Pancreas (tissue), 10 donors: ENCODE data around the gene SND1. TPM values are rescaled to one million over a fixed set of nuclear protein-coding genes. Genes with fewer than 3 reads are reported as not detected.

Source experiments
- ATAC-seq, 4 donors: fragments of 200-7000 bp; cut with Tn5 transposase; one replicate each; pipeline versions ENCODE4 v1.8.0 to v1.9.1; 2020; ENCODE audit warnings: mild to moderate bottlenecking in 4 of 4, moderate library complexity in 4 of 4
- DNase-seq, 6 donors: peaks; one replicate each; pipeline ENCODE4 v3.0.0-alpha.2; 2020
- FAIRE-seq: peaks from 2 replicates; lab custom pipeline; 2012; peaks lifted over from hg19 to GRCh38; lab: Jason Lieb, UNC
- H3K27ac ChIP-seq, 4 donors: fragments of 200-600 bp; sonication (generic); 1 replicate in 3 of 4; 2 replicates in 1 of 4; pipeline versions ENCODE4 v1.5.0 to v1.8.0; 2020
- H3K27me3 ChIP-seq, 4 donors: fragments of 200-600 bp; one replicate each; pipeline ENCODE4 v1.8.0; 2021
- H3K36me3 ChIP-seq, 3 donors: fragments of 200-600 bp; sonication (generic) in 1 of 3; one replicate each; pipeline versions ENCODE4 v1.5.0 to v1.8.0; 2020 to 2021
- H3K4me1 ChIP-seq, 3 donors: fragments of 200-600 bp; one replicate each; pipeline ENCODE4 v1.8.0; 2021
- H3K4me3 ChIP-seq, 4 donors: fragments of 200-600 bp; sonication (generic) in 2 of 4; one replicate each; pipeline versions ENCODE4 v1.5.0 to v1.8.0; 2020 to 2021
- H3K9me3 ChIP-seq, 4 donors: fragments of 200-600 bp; one replicate each; pipeline ENCODE4 v1.8.0; 2021
- CTCF ChIP-seq, 4 donors: fragments of 200-600 bp; sonication (generic) in 3 of 4; IDR thresholded peaks; one replicate each; pipeline versions ENCODE4 v1.5.0 to v1.8.0; 2021; ENCODE audit warnings: antibody characterized with exemption in 4 of 4
- WGBS, 2 donors: extraction: QIAGEN DNeasy Blood & Tissue Kit; methylation state at CpG; one replicate each; pipeline ENCODE4 v1.1.7; 2013; 5-methylcytosine and 5-hydroxymethylcytosine counted together
- intact Hi-C, 3 donors: fragments of 100-400 bp; cut with DNase I; formaldehyde crosslinking; loops; one replicate each; pipeline versions ENCODE4 v1.11.1 to v1.14.2; 2022
- polyA plus RNA-seq, 2 donors: library from polyadenylated mRNA; stranded (reverse); fragments of 200-250 nt; gene quantifications; one replicate each; pipeline ENCODE4 v1.2.3, GENCODE V29; 2013
- total RNA-seq, 6 donors: library from RNA; stranded (reverse); fragmentation: NEBNext Ultra II Directional in 4 of 6; extraction: Animal tissue kit (Norgen Biotek cat#: 25700) in 4 of 6; gene quantifications; one replicate each; pipeline versions ENCODE4 v1.2.1 to v1.2.4, GENCODE V29; 2021 to 2023
- donor health status: healthy with polysubstance abuse.
- donor health status: DM: no; HTN: no; CAD: no; lungs with moderate emphysema.
- donor health status: DM: no; HTN: no; CAD: no.
- donor health status: control.
- donor health status: control.
- donor health status: Bipolar disorder and iron deficiency.
- donor health status: DM: yes; HTN: yes; CAD: no.
- donor health status: DM: no; HTN: no; CAD: no.
- donor health status: DM: no; HTN: no; CAD: no.
- donor health status: DM: yes; HTN: yes; CAD: no.

Gene SND1
- total and polyA plus RNA-seq, 8 donors: 84.1 to 308 (median 225) TPM

DNA sequence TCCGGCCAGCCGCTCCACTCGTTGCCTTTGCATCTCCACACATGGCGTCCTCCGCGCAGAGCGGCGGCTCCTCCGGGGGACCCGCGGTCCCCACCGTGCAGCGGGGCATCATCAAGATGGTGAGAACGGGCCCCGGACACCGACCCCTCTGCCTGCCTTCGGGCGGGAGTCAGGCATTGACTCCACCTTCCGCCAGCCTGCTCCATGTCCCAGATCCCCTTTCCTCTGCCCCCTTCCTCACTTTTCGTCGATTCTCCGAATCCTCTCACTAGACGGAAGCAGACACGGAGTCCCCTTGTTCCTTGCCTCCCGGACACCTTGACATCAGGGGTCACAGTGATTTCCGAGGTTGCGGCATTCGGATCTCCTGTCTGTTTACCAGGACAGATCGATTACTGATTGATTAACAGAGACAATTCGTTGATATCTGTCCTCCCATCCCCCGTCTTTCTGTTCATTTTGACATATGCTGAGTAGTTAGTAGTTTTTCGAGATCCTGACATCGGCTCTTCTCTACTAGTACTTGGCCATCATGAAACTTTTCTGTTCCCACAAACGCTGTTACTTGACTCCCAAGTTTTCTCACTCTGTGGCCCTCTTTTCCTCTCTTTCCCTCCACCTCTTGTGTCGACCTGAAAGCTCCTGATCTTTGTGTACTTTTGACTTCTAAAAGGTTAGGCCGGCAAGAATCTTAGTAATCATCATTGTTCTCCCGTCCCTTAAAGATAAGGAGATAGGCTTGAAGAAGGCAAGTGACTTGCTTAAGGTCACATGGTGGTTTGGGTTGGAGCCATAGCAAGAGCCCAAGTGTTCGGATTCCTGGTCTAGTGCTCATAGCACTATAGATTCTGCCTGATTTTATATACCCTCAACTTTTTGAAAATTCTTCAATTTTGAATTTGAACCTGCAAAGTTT, 597 bp downstream of the SND1 start:
- 1% methylated on average over 38 of the region's 38 CpGs for WGBS, 2 donors
- no peak for FAIRE-seq
- no peaks in the 10 kb centered on the region for H3K36me3 ChIP-seq
- intact Hi-C loops: no loop called here
- no peaks in the 10 kb centered on the region for H3K27me3 ChIP-seq
- no peak for TF ChIP-seq CTCF (IDR thresholded peaks at IDR 0.05)
- peak overlapping the region; percentile 67 to 98 (median 89) for H3K27ac ChIP-seq
- no peak for DNase-seq
- peak in 2 of 4 donors; percentile 13 to 17 for ATAC-seq
- H3K9me3 ChIP-seq: no peaks in the 10 kb centered on the region
- peak overlapping the region; percentile 52 to 97 (median 73) for H3K4me3 ChIP-seq
- H3K4me1 ChIP-seq: peaks cover 0 to 42% (median 7%) of the 10 kb centered on the region in 3 donors

DNA sequence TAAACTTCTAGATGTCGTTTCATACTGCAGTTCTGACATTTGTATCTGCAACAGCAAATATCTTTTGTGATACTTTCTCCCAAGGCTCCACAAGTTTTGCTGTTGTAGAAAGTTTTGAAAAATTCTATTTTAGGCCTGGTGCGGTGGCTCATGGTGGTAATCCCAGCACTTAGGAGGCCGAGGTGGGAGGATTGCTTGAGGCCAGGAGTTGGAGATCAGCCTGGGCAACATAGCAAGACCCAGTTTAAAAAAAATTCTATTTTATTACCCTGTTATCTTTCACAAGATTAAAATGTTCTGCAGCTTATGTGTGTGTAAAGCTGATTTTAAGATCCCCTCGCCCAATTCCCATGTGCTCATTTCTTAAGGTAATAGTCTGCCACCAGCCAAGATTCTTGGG, 1.4 kb downstream of the SND1 start:
- DNase-seq: no peak
- Histone ChIP-seq H3K4me3 (peak overlapping the region in 3 of 4 donors; percentile 52 to 79 (median 67)), H3K27ac (no peak overlapping the region), H3K4me1 (peaks cover 3 to 48% (median 7%) of the 10 kb centered on the region in 3 donors), H3K27me3 (no peaks in the 10 kb centered on the region), H3K9me3 (no peaks in the 10 kb centered on the region), H3K36me3 (no peaks in the 10 kb centered on the region)
- no peak for ATAC-seq
- no peak for FAIRE-seq
- TF ChIP-seq CTCF (IDR thresholded peaks at IDR 0.05): no peak
- intact Hi-C loops: no loop called here
- WGBS, 2 donors: 44 to 48% methylated on average over 4 of the region's 4 CpGs

- TF ChIP-seq CTCF (IDR thresholded peaks at IDR 0.05): no peak
- DNase-seq (no peak), ATAC-seq (no peak), FAIRE-seq (no peak)
- no peak overlapping the region for H3K27ac ChIP-seq
- H3K9me3 ChIP-seq: no peaks in the 10 kb centered on the region
- no peaks in the 10 kb centered on the region for H3K27me3 ChIP-seq
- 29 to 33% methylated on average over 5 of the region's 5 CpGs for WGBS, 2 donors
- peak overlapping the region in 2 of 4 donors; percentile 67 to 79 for H3K4me3 ChIP-seq
- intact Hi-C loops: no loop called here
- no peaks in the 10 kb centered on the region for H3K36me3 ChIP-seq
- H3K4me1 ChIP-seq: peaks cover 4 to 56% (median 9%) of the 10 kb centered on the region in 3 donors
These were observed 2.7 kb downstream of the SND1 start for GRCh38 chr7:127654404-127655394.

- Histone ChIP-seq H3K27ac (no peak overlapping the region), H3K9me3 (no peaks in the 10 kb centered on the region), H3K27me3 (no peaks in the 10 kb centered on the region), H3K36me3 (no peaks in the 10 kb centered on the region), H3K4me3 (peak overlapping the region in 1 of 4 donors; percentile 79), H3K4me1 (peaks cover 4 to 56% (median 8%) of the 10 kb centered on the region in 3 donors)
- ATAC-seq: no peak
- FAIRE-seq: no peak
- no peak for DNase-seq
- TF ChIP-seq CTCF (IDR thresholded peaks at IDR 0.05): no peak
- intact Hi-C loops: no loop called here
- WGBS, 2 donors: 39 to 43% methylated on average over 2 of the region's 2 CpGs
These were observed 3.7 kb downstream of the SND1 start for GRCh38 chr7:127655720-127656119.
